IMR-90 (cell line): ENCODE measurements around the gene SH3RF3.

Source experiments
- CTCF ChIP-seq: conservative IDR thresholded peaks from 2 replicates; pipeline ENCODE4 v1.5.1; 2012; ENCODE audit warnings: mild to moderate bottlenecking, low read depth, low read length, improper control_type of control experiment
- FOS ChIP-seq: fragments of 150-350 bp; IDR thresholded peaks from 2 replicates; pipeline ENCODE4 v1.6.1; 2016; ENCODE audit warnings: low read depth, low read length
- NFE2L2 ChIP-seq: fragments of 150-350 bp; IDR thresholded peaks from 2 replicates; pipeline ENCODE4 v1.6.1; 2016; ENCODE audit warnings: low read depth, mild to moderate bottlenecking, low read length
- POLR2A ChIP-seq: IDR thresholded peaks from 2 replicates; pipeline ENCODE4 v1.6.1; 2012; ENCODE audit warnings: mild to moderate bottlenecking, low read depth, low read length
- RAD21 ChIP-seq: IDR thresholded peaks from 2 replicates; pipeline ENCODE4 v1.6.1; 2012; ENCODE audit warnings: low read length, improper control_type of control experiment
- RCOR1 ChIP-seq: IDR thresholded peaks from 2 replicates; pipeline ENCODE4 v1.6.1; 2012; ENCODE audit warnings: mild to moderate bottlenecking, low read length, improper control_type of control experiment; ENCODE audit not compliant: insufficient replicate concordance
- USF2 ChIP-seq: fragments of 150-350 bp; IDR thresholded peaks from 2 replicates; pipeline ENCODE4 v1.6.1; 2017; ENCODE audit warnings: mild to moderate bottlenecking, antibody characterized with exemption, low read length, low read depth

GRCh38 chr2:109172556-109173105 lies 43.6 kb downstream of the SH3RF3 start:
- TF ChIP-seq RAD21 = no peak
- no peak for TF ChIP-seq USF2
- peak; percentile 8; the same call in 1 of the 2 replicates for TF ChIP-seq POLR2A
- no peak for TF ChIP-seq FOS
- no peak for TF ChIP-seq CTCF
- TF ChIP-seq RCOR1 = no peak
- no peak for TF ChIP-seq NFE2L2
